Measurements from ENCODE around the gene CCNL2.

The CCNL2 gene

DNA sequence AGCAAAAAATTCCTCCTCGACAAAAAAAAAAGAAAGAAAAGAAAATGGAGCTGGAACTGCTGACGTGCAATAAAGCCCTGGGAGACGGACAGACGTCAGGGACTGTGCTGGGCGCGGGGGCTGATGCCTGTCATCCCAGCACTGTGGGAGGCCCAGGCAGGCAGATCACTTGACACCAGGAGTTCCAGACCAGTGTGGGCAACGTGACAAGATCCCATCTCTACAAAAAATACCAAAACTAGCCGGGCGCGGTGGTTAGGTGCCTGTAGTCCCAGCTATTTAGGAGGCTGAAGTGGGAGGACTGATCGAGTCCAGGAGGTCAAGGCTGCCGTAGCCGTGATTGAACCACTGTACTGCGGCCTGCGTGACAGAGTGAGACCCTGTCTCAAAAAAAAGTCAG, 25.6 kb upstream of the CCNL2 start:
- H3K27ac ChIP-seq (ENCODE audit: extremely low read depth, low read depth, low read length), result no peak overlapping the region
- ChIA-PET CTCF (interaction anchor here (2.0 kb wide), 1 partner anchor 16 kb away, joined by 5 read pairs; no protein-coding TSS in a partner anchor), POLR2A (interaction anchor here (1.0 kb wide), 1 partner anchor 25 kb away, joined by 3 read pairs; the partner anchor contains the start of gene CCNL2)
- TF ChIP-seq ZNF335 (tag by site-specific recombination; conservative IDR thresholded peaks at IDR 0.05) (peak; percentile 27), SP7 (tag by site-specific recombination; IDR thresholded peaks at IDR 0.05) (no peak), ZNF677 (tag by site-specific recombination; IDR thresholded peaks at IDR 0.05) (no peak), ZIC2 (tag by site-specific recombination; IDR thresholded peaks at IDR 0.05) (0 out of 2 replicates have a peak, but pooled peaks have one; percentile 7), GLIS1 (tag by site-specific recombination; IDR thresholded peaks at IDR 0.05) (peak; percentile 58)
- no peaks in the 10 kb centered on the region for H3K36me3 ChIP-seq (ENCODE audit: control insufficient read depth in 2 of 2, insufficient read depth in 1 of 2, low read length in 2 of 2)
- H3K4me1 ChIP-seq (ENCODE audit: control insufficient read depth, insufficient read depth, low read length), result no peaks in the 10 kb centered on the region
- no peaks in the 10 kb centered on the region for H3K9me3 ChIP-seq (ENCODE audit: control insufficient read depth, insufficient read depth, low read depth, low read length)
- no peak overlapping the region for H3K4me3 ChIP-seq (ENCODE audit: low read depth, low read length)

DNA sequence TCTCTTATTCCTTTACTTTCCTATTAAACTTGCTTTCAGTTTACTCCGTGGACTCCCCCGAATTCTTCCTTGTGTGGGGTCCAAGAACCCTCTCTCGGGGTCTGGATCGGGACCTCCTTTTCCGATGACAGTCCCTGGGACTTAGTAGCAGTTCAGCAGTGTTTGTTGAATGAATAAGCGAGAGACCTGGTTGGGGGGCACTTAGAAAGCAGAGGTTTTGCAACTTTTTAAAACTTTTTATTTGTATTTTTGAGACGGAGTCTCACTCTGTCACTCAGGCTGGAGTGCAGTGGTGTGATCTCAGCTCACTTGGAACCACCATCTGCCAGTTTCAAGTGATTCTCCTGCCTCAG, 24.1 kb upstream of the CCNL2 start:
- no peaks in the 10 kb centered on the region for H3K36me3 ChIP-seq (ENCODE audit: control insufficient read depth in 2 of 2, insufficient read depth in 1 of 2, low read length in 2 of 2)
- no peak overlapping the region for H3K4me3 ChIP-seq (ENCODE audit: low read depth, low read length)
- ChIA-PET POLR2A (interaction anchor here (1.2 kb wide), 1 partner anchor 21 kb away, joined by 3 read pairs; no protein-coding TSS in a partner anchor), CTCF (interaction anchor here (0.9 kb wide), 1 partner anchor 18 kb away, joined by 4 read pairs; no protein-coding TSS in a partner anchor)
- H3K9me3 ChIP-seq (ENCODE audit: control insufficient read depth, insufficient read depth, low read depth, low read length), result no peaks in the 10 kb centered on the region
- TF ChIP-seq ZNF221 (tag by site-specific recombination; IDR thresholded peaks at IDR 0.05; ENCODE audit: borderline replicate concordance), result no peak
- TF ChIP-seq ZNF623 (tag by site-specific recombination; IDR thresholded peaks at IDR 0.05), result no peak
- no peak for TF ChIP-seq ZNF426 (tag by site-specific recombination; IDR thresholded peaks at IDR 0.05)
- no peak for TF ChIP-seq ZNF16 (tag by site-specific recombination; IDR thresholded peaks at IDR 0.05; ENCODE audit: low read depth)
- no peak for TF ChIP-seq IKZF3 (tag by site-specific recombination; IDR thresholded peaks at IDR 0.05)
- TF ChIP-seq ZNF133 (tag by site-specific recombination; IDR thresholded peaks at IDR 0.05), result no peak
- no peak for TF ChIP-seq ZBTB7A (tag by site-specific recombination; IDR thresholded peaks at IDR 0.05; ENCODE audit: low read depth)
- H3K27ac ChIP-seq (ENCODE audit: extremely low read depth, low read depth, low read length), result no peak overlapping the region
- H3K4me1 ChIP-seq (ENCODE audit: control insufficient read depth, insufficient read depth, low read length), result no peaks in the 10 kb centered on the region

DNA sequence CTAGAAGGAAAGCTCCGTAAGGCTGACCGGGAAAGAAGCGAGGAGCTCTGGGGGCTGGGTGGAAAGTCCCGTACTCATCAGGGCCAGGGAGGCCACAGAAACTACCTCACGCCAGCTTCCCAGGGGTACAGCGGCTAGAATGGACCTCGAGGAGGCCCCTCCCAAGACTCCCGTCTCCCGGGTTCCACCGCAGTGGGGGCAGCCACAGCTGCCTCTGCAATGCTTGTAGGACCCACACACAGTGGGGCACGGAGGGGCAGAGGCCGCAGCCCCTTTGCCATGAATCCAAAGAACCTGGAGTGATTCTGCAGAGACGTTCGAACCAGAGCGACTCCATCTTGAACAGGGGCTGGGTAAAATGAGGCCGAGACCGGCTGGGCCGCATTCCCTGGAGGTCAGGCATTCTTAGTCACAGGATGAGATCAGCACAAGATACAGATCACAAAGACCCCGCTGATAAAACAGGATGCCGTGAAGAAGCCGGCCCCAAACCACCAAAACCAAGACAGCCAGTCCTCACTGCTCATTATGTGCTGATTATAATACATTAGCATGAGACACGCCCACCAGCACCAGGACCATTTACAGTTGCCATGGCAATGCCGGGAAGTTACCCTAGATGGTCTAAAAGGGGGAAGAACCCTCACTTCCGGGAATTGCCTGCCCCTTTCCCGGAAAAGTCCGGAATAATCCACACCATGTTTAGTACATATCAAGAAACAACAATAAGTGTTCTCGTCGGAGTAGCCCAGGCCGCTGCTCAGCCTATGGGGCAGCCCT, 23.5 kb upstream of the CCNL2 start:
- H3K4me1 ChIP-seq (ENCODE audit: control insufficient read depth, insufficient read depth, low read length), result no peaks in the 10 kb centered on the region
- no peak overlapping the region for H3K27ac ChIP-seq (ENCODE audit: extremely low read depth, low read depth, low read length)
- POLR2A ChIA-PET, result no interaction called here
- CTCF ChIA-PET, result interaction anchor here (0.7 kb wide), 1 partner anchor 50 kb away, joined by 3 read pairs; no protein-coding TSS in a partner anchor
- H3K36me3 ChIP-seq (ENCODE audit: control insufficient read depth in 2 of 2, insufficient read depth in 1 of 2, low read length in 2 of 2), result no peaks in the 10 kb centered on the region
- TF ChIP-seq KLF9 (tag by site-specific recombination; IDR thresholded peaks at IDR 0.05; ENCODE audit: low read depth) (peak; percentile 37; the same call in 1 of the 2 replicates), ZNF121 (tag by site-specific recombination; IDR thresholded peaks at IDR 0.05) (no peak), ZNF335 (tag by site-specific recombination; conservative IDR thresholded peaks at IDR 0.05) (0 out of 2 replicates have a peak, but pooled peaks have one; percentile 13)
- no peak overlapping the region for H3K4me3 ChIP-seq (ENCODE audit: low read depth, low read length)
- no peaks in the 10 kb centered on the region for H3K9me3 ChIP-seq (ENCODE audit: control insufficient read depth, insufficient read depth, low read depth, low read length)

DNA sequence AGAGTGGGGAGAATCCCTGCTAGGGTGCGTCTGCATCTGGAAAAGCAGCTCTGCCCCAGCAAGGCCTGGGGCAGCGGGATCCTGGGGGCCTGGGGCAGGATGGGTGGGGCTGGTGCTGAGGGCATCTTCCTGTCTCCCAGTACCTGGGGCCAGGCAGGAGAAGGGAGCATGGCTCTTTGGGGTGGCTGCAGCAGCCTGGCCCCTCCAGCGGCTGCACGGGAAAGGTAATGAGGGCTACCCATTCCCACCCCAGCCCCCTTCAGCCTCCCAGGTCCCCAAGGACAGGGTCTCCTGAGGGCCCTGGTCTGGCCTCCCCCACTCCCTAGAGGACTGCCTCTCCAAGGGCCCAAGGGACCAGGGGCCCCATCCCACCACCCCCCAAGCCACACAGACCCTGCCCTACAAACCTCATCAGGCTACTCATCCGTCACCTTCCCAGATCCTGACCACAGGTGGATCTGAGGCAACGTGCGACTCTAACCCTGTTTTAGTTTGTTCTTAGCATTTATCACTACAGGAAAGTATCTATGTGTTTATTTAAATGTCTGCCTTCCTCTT, 22.9 kb upstream of the CCNL2 start:
- H3K4me1 ChIP-seq (ENCODE audit: control insufficient read depth, insufficient read depth, low read length), result no peaks in the 10 kb centered on the region
- ChIA-PET POLR2A (interaction anchor here (0.6 kb wide), 1 partner anchor 22 kb away, joined by 4 read pairs; no protein-coding TSS in a partner anchor), CTCF (interaction anchor here (0.7 kb wide), 1 partner anchor 50 kb away, joined by 3 read pairs; no protein-coding TSS in a partner anchor)
- TF ChIP-seq, protein P1, sequence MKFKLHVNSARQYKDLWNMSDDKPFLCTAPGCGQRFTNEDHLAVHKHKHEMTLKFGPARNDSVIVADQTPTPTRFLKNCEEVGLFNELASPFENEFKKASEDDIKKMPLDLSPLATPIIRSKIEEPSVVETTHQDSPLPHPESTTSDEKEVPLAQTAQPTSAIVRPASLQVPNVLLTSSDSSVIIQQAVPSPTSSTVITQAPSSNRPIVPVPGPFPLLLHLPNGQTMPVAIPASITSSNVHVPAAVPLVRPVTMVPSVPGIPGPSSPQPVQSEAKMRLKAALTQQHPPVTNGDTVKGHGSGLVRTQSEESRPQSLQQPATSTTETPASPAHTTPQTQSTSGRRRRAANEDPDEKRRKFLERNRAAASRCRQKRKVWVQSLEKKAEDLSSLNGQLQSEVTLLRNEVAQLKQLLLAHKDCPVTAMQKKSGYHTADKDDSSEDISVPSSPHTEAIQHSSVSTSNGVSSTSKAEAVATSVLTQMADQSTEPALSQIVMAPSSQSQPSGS (tag by site-specific recombination; IDR thresholded peaks at IDR 0.05; ENCODE audit: low read depth), result no peak
- TF ChIP-seq ZNF654 (tag by site-specific recombination; IDR thresholded peaks at IDR 0.05; ENCODE audit: low read depth) (no peak), ZNF843 (tag by site-specific recombination; IDR thresholded peaks at IDR 0.05) (no peak), ZNF292 (tag by site-specific recombination; IDR thresholded peaks at IDR 0.05; ENCODE audit: borderline replicate concordance, low read depth) (no peak), GLIS1 (tag by site-specific recombination; IDR thresholded peaks at IDR 0.05) (no peak), ZNF146 (tag by site-specific recombination; IDR thresholded peaks at IDR 0.05) (no peak)
- TF ChIP-seq, protein P2, sequence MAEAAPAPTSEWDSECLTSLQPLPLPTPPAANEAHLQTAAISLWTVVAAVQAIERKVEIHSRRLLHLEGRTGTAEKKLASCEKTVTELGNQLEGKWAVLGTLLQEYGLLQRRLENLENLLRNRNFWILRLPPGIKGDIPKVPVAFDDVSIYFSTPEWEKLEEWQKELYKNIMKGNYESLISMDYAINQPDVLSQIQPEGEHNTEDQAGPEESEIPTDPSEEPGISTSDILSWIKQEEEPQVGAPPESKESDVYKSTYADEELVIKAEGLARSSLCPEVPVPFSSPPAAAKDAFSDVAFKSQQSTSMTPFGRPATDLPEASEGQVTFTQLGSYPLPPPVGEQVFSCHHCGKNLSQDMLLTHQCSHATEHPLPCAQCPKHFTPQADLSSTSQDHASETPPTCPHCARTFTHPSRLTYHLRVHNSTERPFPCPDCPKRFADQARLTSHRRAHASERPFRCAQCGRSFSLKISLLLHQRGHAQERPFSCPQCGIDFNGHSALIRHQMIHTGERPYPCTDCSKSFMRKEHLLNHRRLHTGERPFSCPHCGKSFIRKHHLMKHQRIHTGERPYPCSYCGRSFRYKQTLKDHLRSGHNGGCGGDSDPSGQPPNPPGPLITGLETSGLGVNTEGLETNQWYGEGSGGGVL (tag by site-specific recombination; IDR thresholded peaks at IDR 0.05), result no peak
- TF ChIP-seq, protein P3, sequence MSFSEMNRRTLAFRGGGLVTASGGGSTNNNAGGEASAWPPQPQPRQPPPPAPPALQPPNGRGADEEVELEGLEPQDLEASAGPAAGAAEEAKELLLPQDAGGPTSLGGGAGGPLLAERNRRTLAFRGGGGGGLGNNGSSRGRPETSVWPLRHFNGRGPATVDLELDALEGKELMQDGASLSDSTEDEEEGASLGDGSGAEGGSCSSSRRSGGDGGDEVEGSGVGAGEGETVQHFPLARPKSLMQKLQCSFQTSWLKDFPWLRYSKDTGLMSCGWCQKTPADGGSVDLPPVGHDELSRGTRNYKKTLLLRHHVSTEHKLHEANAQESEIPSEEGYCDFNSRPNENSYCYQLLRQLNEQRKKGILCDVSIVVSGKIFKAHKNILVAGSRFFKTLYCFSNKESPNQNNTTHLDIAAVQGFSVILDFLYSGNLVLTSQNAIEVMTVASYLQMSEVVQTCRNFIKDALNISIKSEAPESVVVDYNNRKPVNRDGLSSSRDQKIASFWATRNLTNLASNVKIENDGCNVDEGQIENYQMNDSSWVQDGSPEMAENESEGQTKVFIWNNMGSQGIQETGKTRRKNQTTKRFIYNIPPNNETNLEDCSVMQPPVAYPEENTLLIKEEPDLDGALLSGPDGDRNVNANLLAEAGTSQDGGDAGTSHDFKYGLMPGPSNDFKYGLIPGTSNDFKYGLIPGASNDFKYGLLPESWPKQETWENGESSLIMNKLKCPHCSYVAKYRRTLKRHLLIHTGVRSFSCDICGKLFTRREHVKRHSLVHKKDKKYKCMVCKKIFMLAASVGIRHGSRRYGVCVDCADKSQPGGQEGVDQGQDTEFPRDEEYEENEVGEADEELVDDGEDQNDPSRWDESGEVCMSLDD (tag by site-specific recombination; IDR thresholded peaks at IDR 0.05), result no peak
- H3K36me3 ChIP-seq (ENCODE audit: control insufficient read depth in 2 of 2, insufficient read depth in 1 of 2, low read length in 2 of 2), result no peaks in the 10 kb centered on the region
- no peak overlapping the region for H3K4me3 ChIP-seq (ENCODE audit: low read depth, low read length)
- no peaks in the 10 kb centered on the region for H3K9me3 ChIP-seq (ENCODE audit: control insufficient read depth, insufficient read depth, low read depth, low read length)
- no peak overlapping the region for H3K27ac ChIP-seq (ENCODE audit: extremely low read depth, low read depth, low read length)
